ENCODE results near the gene ADAMTSL2.

Gene ADAMTSL2

DNA sequence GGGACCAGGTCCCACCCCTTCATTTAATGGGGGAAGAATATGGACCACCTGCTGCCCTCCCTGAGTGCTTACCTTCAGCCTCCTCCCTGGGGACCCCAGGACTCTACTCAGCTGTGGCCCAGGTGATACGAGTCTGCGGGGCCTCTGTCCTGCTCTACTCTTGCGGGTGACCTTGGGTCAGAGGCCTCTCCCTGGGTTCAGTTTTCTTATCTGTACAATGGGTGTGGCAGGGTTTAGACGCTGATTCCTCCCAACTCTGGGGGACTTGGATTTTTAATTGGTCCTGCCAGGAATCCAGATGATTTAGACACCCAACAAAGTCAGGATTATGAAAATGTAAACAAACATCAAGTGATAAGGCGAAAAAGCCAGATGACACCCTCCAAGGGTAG lies 49.7 kb downstream of the ADAMTSL2 start:
- Histone ChIP-seq H3K4me2 (ENCODE audit: low read length) (peak overlapping the region; percentile 79), H3K79me2 (ENCODE audit: control insufficient read depth, low read length) (no peaks in the 10 kb centered on the region), H3K36me3 (ENCODE audit: control insufficient read depth, low read length) (no peaks in the 10 kb centered on the region), H3K4me3 (ENCODE audit: low read length) (peak overlapping the region; percentile 64; the same call in 1 of the 2 replicates), H3K4me1 (ENCODE audit: control insufficient read depth, low read length) (peaks cover 62% of the 10 kb centered on the region), H3K27me3 (ENCODE audit: control insufficient read depth, low read length) (peaks cover 29% of the 10 kb centered on the region), H4K20me1 (ENCODE audit: control insufficient read depth, insufficient read depth, low read depth, low read length) (no peaks in the 10 kb centered on the region), H3K9me3 (ENCODE audit: control insufficient read depth, insufficient read depth, low read length) (peaks cover 18% of the 10 kb centered on the region; the same call in 1 of the 2 replicates), H3K27ac (ENCODE audit: low read depth, low read length) (peak overlapping the region; percentile 67), H3K9me2 (replicated peaks; ENCODE audit: control insufficient read depth, low read length) (no peaks in the 10 kb centered on the region), H3F3A (ENCODE audit: control insufficient read depth, insufficient read depth) (peaks cover 17% of the 10 kb centered on the region)
- no peak for TF ChIP-seq EZH2phosphoT487 (IDR thresholded peaks at IDR 0.05; ENCODE audit: borderline replicate concordance, low read length)
- TF ChIP-seq, protein P1, sequence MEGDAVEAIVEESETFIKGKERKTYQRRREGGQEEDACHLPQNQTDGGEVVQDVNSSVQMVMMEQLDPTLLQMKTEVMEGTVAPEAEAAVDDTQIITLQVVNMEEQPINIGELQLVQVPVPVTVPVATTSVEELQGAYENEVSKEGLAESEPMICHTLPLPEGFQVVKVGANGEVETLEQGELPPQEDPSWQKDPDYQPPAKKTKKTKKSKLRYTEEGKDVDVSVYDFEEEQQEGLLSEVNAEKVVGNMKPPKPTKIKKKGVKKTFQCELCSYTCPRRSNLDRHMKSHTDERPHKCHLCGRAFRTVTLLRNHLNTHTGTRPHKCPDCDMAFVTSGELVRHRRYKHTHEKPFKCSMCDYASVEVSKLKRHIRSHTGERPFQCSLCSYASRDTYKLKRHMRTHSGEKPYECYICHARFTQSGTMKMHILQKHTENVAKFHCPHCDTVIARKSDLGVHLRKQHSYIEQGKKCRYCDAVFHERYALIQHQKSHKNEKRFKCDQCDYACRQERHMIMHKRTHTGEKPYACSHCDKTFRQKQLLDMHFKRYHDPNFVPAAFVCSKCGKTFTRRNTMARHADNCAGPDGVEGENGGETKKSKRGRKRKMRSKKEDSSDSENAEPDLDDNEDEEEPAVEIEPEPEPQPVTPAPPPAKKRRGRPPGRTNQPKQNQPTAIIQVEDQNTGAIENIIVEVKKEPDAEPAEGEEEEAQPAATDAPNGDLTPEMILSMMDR (IDR thresholded peaks at IDR 0.05; ENCODE audit: low read depth, low read length, poor library complexity, severe bottlenecking): no peak

DNA sequence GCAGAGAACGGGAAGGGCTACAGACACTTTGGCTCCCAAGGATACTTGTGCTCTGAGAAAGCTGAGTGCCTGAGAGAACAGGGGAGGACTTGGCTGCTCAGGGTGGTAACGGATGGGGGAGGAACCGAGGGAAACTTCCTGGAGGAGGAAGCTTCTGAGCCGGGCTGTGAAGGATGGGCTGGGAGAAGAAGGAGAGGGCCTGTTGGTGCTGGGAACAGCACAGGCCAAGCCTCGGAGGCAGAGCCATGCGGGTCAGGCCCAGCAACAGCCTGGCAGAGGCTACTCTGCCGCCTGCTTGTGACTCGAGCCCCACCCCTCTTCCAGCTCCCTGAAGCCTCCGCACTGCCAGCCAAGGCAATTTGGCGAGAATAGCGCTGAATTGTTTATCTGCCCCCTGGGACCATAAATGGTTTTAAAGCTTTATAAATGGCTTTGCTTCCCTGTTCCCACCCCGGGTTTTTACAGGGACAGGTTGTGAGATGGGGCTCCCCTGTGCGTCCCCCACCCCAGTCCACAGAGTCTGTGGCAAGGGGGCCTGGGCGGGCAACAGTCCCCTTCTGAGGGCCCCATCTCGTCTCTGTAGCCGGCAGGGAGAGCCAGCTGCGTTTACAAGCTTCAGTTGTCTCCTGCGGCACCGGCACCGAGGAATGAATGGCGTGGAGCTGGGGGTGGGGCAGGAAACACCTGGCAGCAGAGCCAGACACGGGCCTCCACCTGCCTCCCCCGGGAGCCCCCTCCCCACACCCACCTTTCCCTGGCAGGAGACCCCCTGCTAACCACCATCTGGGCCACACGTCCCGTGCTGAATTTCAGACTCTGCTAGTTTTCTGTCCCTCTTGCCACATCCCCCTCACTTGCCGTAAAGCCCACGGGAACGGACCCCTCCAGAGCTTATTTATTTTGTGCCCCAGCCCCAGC lies 50.3 kb downstream of the ADAMTSL2 start:
- Histone ChIP-seq H3K4me1 (ENCODE audit: control insufficient read depth, low read length) (peaks cover 55% of the 10 kb centered on the region), H3K36me3 (ENCODE audit: control insufficient read depth, low read length) (no peaks in the 10 kb centered on the region)

DNA sequence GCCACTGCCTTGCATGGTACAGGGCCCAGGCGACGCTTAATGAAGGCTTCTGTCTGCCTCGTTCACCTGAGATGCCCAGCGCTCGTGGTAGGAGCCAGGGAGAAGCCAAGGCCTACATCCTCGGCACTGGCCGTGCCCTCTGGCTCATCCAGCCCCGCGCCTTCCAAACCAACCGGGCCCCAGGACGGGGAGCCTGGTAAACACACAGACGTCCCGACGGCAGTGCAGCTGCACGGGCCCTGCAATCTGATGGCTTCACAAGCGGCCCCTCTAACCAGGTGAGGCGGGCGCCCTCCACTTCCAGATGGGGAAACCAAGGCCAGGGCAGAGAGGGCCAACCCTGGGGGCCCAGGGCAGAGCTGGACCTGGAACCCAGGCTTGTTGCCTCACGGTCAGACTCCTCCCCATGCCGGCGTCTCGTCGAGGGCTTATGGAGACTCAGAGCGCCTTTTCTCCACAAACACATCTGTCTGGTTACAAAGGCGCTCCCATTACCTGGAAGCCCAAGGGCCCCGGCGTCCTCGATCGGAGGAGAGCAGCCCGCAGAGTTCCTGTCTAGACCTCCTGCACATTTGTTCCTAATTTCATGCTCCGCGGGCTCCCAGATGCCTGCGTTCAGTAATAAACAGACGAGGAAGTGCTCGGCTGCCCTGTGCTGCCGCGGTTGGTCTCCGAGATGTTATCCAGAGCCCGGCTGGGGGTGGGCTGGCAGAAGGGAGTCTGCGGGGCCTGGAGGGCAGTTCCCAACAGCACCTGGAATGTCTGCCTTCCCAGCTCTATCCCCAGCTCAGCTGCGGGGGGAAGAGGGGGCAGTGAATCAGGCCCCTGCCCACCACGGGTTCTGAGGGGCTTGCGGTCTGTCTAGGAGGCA lies 51.2 kb downstream of the ADAMTSL2 start:
- Histone ChIP-seq H3K27me3 (ENCODE audit: control insufficient read depth, low read length) (peaks cover 16% of the 10 kb centered on the region), H3K9me2 (replicated peaks; ENCODE audit: control insufficient read depth, low read length) (no peaks in the 10 kb centered on the region), H3K9me3 (ENCODE audit: control insufficient read depth, insufficient read depth, low read length) (peaks cover 18% of the 10 kb centered on the region; the same call in 1 of the 2 replicates), H3F3A (ENCODE audit: control insufficient read depth, insufficient read depth) (peaks cover 13% of the 10 kb centered on the region), H3K36me3 (ENCODE audit: control insufficient read depth, low read length) (no peaks in the 10 kb centered on the region), H3K4me1 (ENCODE audit: control insufficient read depth, low read length) (peaks cover 46% of the 10 kb centered on the region), H3K4me3 (ENCODE audit: low read length) (peak overlapping the region; percentile 64), H3K27ac (ENCODE audit: low read depth, low read length) (peak overlapping the region; percentile 67), H3K4me2 (ENCODE audit: low read length) (peak overlapping the region; percentile 79), H3K79me2 (ENCODE audit: control insufficient read depth, low read length) (no peaks in the 10 kb centered on the region), H4K20me1 (ENCODE audit: control insufficient read depth, insufficient read depth, low read depth, low read length) (no peaks in the 10 kb centered on the region)
- TF ChIP-seq, protein P1 (IDR thresholded peaks at IDR 0.05; ENCODE audit: low read depth, low read length, poor library complexity, severe bottlenecking): no peak
- no peak for TF ChIP-seq EZH2phosphoT487 (IDR thresholded peaks at IDR 0.05; ENCODE audit: borderline replicate concordance, low read length)

More for the DNA sequence above, 50.3 kb downstream of the ADAMTSL2 start:
- Histone ChIP-seq H3K4me3 (ENCODE audit: low read length) (peak overlapping the region; percentile 64), H3K9me2 (replicated peaks; ENCODE audit: control insufficient read depth, low read length) (no peaks in the 10 kb centered on the region), H3K79me2 (ENCODE audit: control insufficient read depth, low read length) (no peaks in the 10 kb centered on the region), H4K20me1 (ENCODE audit: control insufficient read depth, insufficient read depth, low read depth, low read length) (no peaks in the 10 kb centered on the region), H3K27ac (ENCODE audit: low read depth, low read length) (peak overlapping the region; percentile 67), H3K9me3 (ENCODE audit: control insufficient read depth, insufficient read depth, low read length) (peaks cover 18% of the 10 kb centered on the region; the same call in 1 of the 2 replicates), H3K27me3 (ENCODE audit: control insufficient read depth, low read length) (peaks cover 23% of the 10 kb centered on the region), H3K4me2 (ENCODE audit: low read length) (peak overlapping the region; percentile 79), H3F3A (ENCODE audit: control insufficient read depth, insufficient read depth) (peaks cover 17% of the 10 kb centered on the region)
- TF ChIP-seq, protein P1 (IDR thresholded peaks at IDR 0.05; ENCODE audit: low read depth, low read length, poor library complexity, severe bottlenecking): peak; percentile 15
- no peak for TF ChIP-seq EZH2phosphoT487 (IDR thresholded peaks at IDR 0.05; ENCODE audit: borderline replicate concordance, low read length)

Data from DOHH2 (cell line).